Heart left ventricle (tissue), 13 donors: ENCODE measurements around the gene BRSK1.

ENCODE experiments used
- POLR2A ChIP-seq, 2 donors: fragments of 450-650 bp; IDR thresholded peaks; one replicate each; pipeline ENCODE4 v1.6.1; 2017; ENCODE audit warnings: antibody characterized with exemption in 2 of 2, mild to moderate bottlenecking in 2 of 2, moderate library complexity in 2 of 2
- TF ChIP-seq, protein P1 (sequence below), 12 donors: fragments of 200-600 bp; sonication (generic) in 4 of 12; IDR thresholded peaks; one replicate each; pipeline versions ENCODE4 v1.5.0 to v1.8.0; 2018 to 2022; ENCODE audit warnings: antibody characterized with exemption in 12 of 12, mild to moderate bottlenecking in 5 of 12
- donor health status: ischemic (EF 13 %, LVEDD 7.1; RV severe dilation, severe dysfunction).
- donor health status: DM: no; HTN: yes; CAD: no.
- donor health status: DM: no; HTN: no; CAD: no.
- donor health status: ischemic (EF 25% LVEDD 6.9; RV normal size, moderate dysfunction).
- donor health status: ischemic (EF 25% LVEDD 5.7; RV mildly dilated, moderate dysfunction).
- donor health status: ischemic (EF 35%, LVEDD 5.7; RV mildly dilated, moderate dysfunction).
- donor health status: nonischemic (EF 11% LVEDD 7.7; RV severe dilation, severe dysfunction).
- donor health status: DM: yes; HTN: yes; CAD: no.
- donor health status: PGD.
- donor health status: ischemic (EF 29% LVEDD 5.4; RV normal size, mild dysfunction).
- donor health status: nonischemic (EF 23%, LVEDD 6.1; RV moderate dilation, normal function).

DNA sequence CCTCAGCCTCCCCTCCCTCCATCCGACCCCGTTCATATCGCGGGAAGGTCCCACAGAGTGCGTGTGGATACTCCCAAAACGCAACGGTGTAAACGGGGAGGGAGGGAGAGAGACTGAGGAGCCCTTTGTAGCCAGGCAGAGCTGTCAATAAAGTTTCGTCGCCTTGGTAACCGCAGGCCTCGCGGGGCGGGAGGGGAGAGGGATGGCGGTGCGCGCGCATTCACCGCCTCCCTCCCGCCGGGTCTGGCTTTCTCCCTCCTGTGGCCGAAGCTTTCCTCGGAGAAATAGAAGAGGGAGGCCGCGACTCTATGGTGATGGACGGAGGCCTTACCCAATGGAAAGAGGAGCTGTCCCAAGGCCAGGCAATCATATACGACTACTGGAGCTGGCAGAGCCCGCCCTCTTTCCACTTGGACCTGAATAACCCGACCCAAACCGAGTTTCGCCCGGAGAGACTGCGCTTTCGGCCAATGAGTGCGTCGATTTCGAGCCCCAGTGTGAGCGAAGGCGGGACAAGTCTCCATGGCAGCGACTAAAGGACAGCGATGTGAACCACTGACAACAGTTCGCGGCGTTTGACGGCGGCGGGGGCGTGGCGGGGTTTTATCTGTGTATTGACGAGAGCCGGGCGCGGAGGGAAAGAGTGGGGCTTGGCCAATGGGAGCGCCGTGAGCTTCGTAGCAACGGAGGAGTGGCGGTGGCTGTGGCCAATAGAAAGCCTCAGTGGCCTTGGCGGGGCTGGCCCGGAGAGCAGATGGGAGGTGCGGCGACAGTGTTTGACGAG, 55.5 kb downstream of the BRSK1 start, which contains the start of gene KMT5C:
- TF ChIP-seq, protein P1, sequence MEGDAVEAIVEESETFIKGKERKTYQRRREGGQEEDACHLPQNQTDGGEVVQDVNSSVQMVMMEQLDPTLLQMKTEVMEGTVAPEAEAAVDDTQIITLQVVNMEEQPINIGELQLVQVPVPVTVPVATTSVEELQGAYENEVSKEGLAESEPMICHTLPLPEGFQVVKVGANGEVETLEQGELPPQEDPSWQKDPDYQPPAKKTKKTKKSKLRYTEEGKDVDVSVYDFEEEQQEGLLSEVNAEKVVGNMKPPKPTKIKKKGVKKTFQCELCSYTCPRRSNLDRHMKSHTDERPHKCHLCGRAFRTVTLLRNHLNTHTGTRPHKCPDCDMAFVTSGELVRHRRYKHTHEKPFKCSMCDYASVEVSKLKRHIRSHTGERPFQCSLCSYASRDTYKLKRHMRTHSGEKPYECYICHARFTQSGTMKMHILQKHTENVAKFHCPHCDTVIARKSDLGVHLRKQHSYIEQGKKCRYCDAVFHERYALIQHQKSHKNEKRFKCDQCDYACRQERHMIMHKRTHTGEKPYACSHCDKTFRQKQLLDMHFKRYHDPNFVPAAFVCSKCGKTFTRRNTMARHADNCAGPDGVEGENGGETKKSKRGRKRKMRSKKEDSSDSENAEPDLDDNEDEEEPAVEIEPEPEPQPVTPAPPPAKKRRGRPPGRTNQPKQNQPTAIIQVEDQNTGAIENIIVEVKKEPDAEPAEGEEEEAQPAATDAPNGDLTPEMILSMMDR (IDR thresholded peaks at IDR 0.05) = peak in 11 of 12 donors; percentile 12 to 66 (median 35)
- peak in 1 of 2 donors; percentile 66 for TF ChIP-seq POLR2A (IDR thresholded peaks at IDR 0.05)
